Measurements from ENCODE around the gene ASPM. TPM values are rescaled to one million over a fixed set of nuclear protein-coding genes. Genes with fewer than 3 reads are reported as not detected.
"Not testable (repeated sequence)": the region's sequence is repeated elsewhere in the genome, so short reads cannot be mapped to it uniquely, and the experiment has no call there.

The ASPM gene
- total RNA-seq, 2 experiments from 2014 or later = 0.25 to 0.36 TPM

- H3K27ac Mint-ChIP-seq = no peak overlapping the region
- ATAC-seq (ENCODE audit: poor library complexity) (no peak), DNase-seq (no peak)
- H3K4me3 Mint-ChIP-seq = no peak overlapping the region
- Histone ChIP-seq H3K36me3 (ENCODE audit: insufficient read depth, low read length) (no peaks in the 10 kb centered on the region), H3K27ac (ENCODE audit: low read depth in 1 of 2, low read length in 2 of 2) (no peak overlapping the region), H3K27me3 (ENCODE audit: control insufficient read depth in 1 of 2, insufficient read depth in 2 of 2, low read length in 2 of 2) (no peaks in the 10 kb centered on the region), H3K9me3 (ENCODE audit: control insufficient read depth in 1 of 2, insufficient read depth in 1 of 2, low read length in 2 of 2) (no peaks in the 10 kb centered on the region), H3K4me1 (ENCODE audit: insufficient read depth, low read length) (no peaks in the 10 kb centered on the region), H3K4me3 (ENCODE audit: low read length) (no peak overlapping the region)
- H3K9me3 Mint-ChIP-seq = no peaks in the 10 kb centered on the region
- no peak for TF ChIP-seq CTCF (IDR thresholded peaks at IDR 0.05)
- intact Hi-C loops (cut with DNase I, micrococcal nuclease) = no loop called here
- peaks cover 24% of the 10 kb centered on the region for H3K27me3 Mint-ChIP-seq
- CTCF ChIA-PET = no interaction called here
- POLR2A ChIA-PET = no interaction called here
- no peaks in the 10 kb centered on the region for H3K4me1 Mint-ChIP-seq (ENCODE audit: low read depth)
- H3K36me3 Mint-ChIP-seq (ENCODE audit: low read depth) = no peaks in the 10 kb centered on the region
Measured at GRCh38 chr1:197042676-197043341, 103.7 kb downstream of the ASPM start.

- ChIA-PET POLR2A (no interaction called here), CTCF (no interaction called here)
- no peaks in the 10 kb centered on the region for H3K9me3 Mint-ChIP-seq
- Histone ChIP-seq H3K9me3 (ENCODE audit: control insufficient read depth in 1 of 2, insufficient read depth in 1 of 2, low read length in 2 of 2) (no peaks in the 10 kb centered on the region), H3K27me3 (ENCODE audit: control insufficient read depth in 1 of 2, insufficient read depth in 2 of 2, low read length in 2 of 2) (no peaks in the 10 kb centered on the region), H3K4me3 (ENCODE audit: low read length) (no peak overlapping the region), H3K36me3 (ENCODE audit: insufficient read depth, low read length) (no peaks in the 10 kb centered on the region), H3K4me1 (ENCODE audit: insufficient read depth, low read length) (no peaks in the 10 kb centered on the region), H3K27ac (ENCODE audit: low read depth in 1 of 2, low read length in 2 of 2) (no peak overlapping the region)
- peaks cover 20% of the 10 kb centered on the region for H3K27me3 Mint-ChIP-seq
- H3K27ac Mint-ChIP-seq = no peak overlapping the region
- no peak for TF ChIP-seq CTCF (IDR thresholded peaks at IDR 0.05)
- H3K4me3 Mint-ChIP-seq = no peak overlapping the region
- intact Hi-C loops (cut with DNase I, micrococcal nuclease) = no loop called here
- no peak for DNase-seq
- no peaks in the 10 kb centered on the region for H3K36me3 Mint-ChIP-seq (ENCODE audit: low read depth)
- no peak for ATAC-seq (ENCODE audit: poor library complexity)
- no peaks in the 10 kb centered on the region for H3K4me1 Mint-ChIP-seq (ENCODE audit: low read depth)
Measured at GRCh38 chr1:197041486-197042353, 104.7 kb downstream of the ASPM start.

DNA sequence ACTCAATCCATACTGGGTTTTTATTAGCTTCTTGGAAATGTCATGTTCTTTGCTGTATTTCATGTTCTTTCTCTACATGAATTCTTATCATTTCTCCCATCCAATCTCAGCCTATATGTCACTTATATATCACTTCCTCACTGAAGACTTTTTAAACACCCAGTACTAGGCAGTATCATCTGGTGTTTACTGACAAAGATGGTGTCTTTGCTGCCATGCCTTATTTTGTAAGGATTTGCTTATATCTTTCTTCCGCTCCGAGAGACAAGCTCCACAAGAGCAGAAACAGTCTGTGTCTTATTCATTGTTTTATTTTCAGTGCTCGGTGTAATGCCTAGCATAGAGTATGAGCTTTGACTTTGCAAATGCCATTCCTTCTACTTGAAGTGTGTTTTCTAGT lies 109.6 kb downstream of the ASPM start:
- Mint-ChIP-seq H3K36me3 (ENCODE audit: low read depth) (no peaks in the 10 kb centered on the region), H3K4me3 (no peak overlapping the region), H3K9me3 (no peaks in the 10 kb centered on the region), H3K27me3 (peaks cover 18% of the 10 kb centered on the region), H3K4me1 (ENCODE audit: low read depth) (no peaks in the 10 kb centered on the region), H3K27ac (no peak overlapping the region)
- intact Hi-C loops (cut with DNase I, micrococcal nuclease) = no loop called here
- Histone ChIP-seq H3K9me3 (ENCODE audit: control insufficient read depth in 1 of 2, insufficient read depth in 1 of 2, low read length in 2 of 2) (no peaks in the 10 kb centered on the region), H3K27me3 (ENCODE audit: control insufficient read depth in 1 of 2, insufficient read depth in 2 of 2, low read length in 2 of 2) (no peaks in the 10 kb centered on the region), H3K36me3 (ENCODE audit: insufficient read depth, low read length) (no peaks in the 10 kb centered on the region), H3K27ac (ENCODE audit: low read depth in 1 of 2, low read length in 2 of 2) (no peak overlapping the region), H3K4me1 (ENCODE audit: insufficient read depth, low read length) (no peaks in the 10 kb centered on the region), H3K4me3 (ENCODE audit: low read length) (no peak overlapping the region)
- POLR2A ChIA-PET = interaction anchor here (0.7 kb wide), 1 partner anchor 173 kb away, joined by 3 read pairs; no protein-coding TSS in a partner anchor
- CTCF ChIA-PET = no interaction called here
- no peak for TF ChIP-seq CTCF (IDR thresholded peaks at IDR 0.05)
- DNase-seq (no peak), ATAC-seq (ENCODE audit: poor library complexity) (no peak)

DNA sequence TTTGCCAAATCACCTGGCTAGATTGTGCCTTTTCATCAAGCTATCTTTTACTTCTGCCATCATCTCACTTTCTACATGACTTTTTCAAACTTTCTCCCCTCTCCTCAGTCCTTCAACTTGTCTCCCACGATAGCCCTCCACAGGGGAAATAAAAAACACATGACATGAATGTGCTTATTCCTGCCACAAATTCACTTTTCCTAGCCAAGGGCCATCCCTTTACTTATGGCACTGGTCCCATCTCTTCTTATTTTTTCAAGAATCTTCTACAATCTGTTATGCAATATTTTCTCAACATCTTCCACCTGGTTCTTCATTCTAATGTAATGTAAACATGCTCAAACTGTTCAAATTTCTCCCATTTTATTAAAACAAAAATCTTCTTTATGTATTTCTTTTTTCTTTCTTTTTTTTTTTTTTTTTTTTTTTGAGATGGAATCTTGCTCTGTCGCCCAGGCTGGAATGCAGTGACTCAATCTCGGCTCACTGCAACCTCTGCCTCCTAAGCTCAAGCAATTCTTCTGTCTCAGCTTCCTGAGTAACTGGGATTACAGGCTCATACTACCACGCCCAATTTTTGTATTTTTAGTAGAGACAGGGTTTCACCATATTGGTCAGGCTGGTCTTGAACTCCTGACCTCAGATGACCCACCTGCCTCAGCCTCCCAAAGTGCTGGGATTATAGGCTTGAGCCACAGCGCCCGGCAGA lies 111.7 kb downstream of the ASPM start:
- ATAC-seq (ENCODE audit: poor library complexity); H3K9me3 Mint-ChIP-seq; POLR2A ChIA-PET; H3K27ac Mint-ChIP-seq; intact Hi-C loops (cut with DNase I, micrococcal nuclease); CTCF ChIA-PET; DNase-seq; H3K4me1 ChIP-seq (ENCODE audit: insufficient read depth, low read length); H3K4me1 Mint-ChIP-seq (ENCODE audit: low read depth); H3K36me3 ChIP-seq (ENCODE audit: insufficient read depth, low read length); H3K27me3 ChIP-seq (ENCODE audit: control insufficient read depth in 1 of 2, insufficient read depth in 2 of 2, low read length in 2 of 2); H3K36me3 Mint-ChIP-seq (ENCODE audit: low read depth); H3K9me3 ChIP-seq (ENCODE audit: control insufficient read depth in 1 of 2, insufficient read depth in 1 of 2, low read length in 2 of 2); H3K27ac ChIP-seq (ENCODE audit: low read depth in 1 of 2, low read length in 2 of 2); H3K4me3 ChIP-seq (ENCODE audit: low read length); H3K4me3 Mint-ChIP-seq: not testable (repeated sequence)
- peaks cover 18% of the 10 kb centered on the region for H3K27me3 Mint-ChIP-seq
